Stomach (tissue), 4 donors: ENCODE measurements around the gene SUV39H1.
"Not testable (repeated sequence)": the region's sequence is repeated elsewhere in the genome, so short reads cannot be mapped to it uniquely, and the experiment has no call there.

ENCODE experiments used
- CTCF ChIP-seq, 7 experiments: fragments of 450-650 bp in 4 of 7; fragments of 200-600 bp in 3 of 7; sonication (generic) in 3 of 7; IDR thresholded peaks; one replicate each; pipeline ENCODE4 v1.5.1; 2016 to 2019; ENCODE audit warnings: antibody characterized with exemption in 7 of 7, control low read depth in 2 of 7, mild to moderate bottlenecking in 1 of 7
- EP300 ChIP-seq: sonication (generic); formaldehyde crosslinking; IDR thresholded peaks from one replicate; pipeline ENCODE4 v1.6.1; 2017; ENCODE audit warnings: antibody characterized with exemption
- POLR2A ChIP-seq, 4 donors: fragments of 450-650 bp; IDR thresholded peaks; one replicate each; pipeline ENCODE4 v1.6.1; 2016; ENCODE audit warnings: antibody characterized with exemption in 4 of 4, control low read depth in 2 of 4, mild to moderate bottlenecking in 1 of 4, moderate library complexity in 1 of 4
- POLR2AphosphoS5 ChIP-seq, 3 donors: sonication (generic); formaldehyde crosslinking; IDR thresholded peaks; one replicate each; pipeline ENCODE4 v1.6.1; 2016; ENCODE audit warnings: antibody characterized with exemption in 3 of 3

GRCh38 chrX:48659686-48660085 is 36.8 kb upstream of the SUV39H1 start:
- TF ChIP-seq CTCF (IDR thresholded peaks at IDR 0.05); POLR2A (IDR thresholded peaks at IDR 0.05); POLR2AphosphoS5 (IDR thresholded peaks at IDR 0.05); EP300: not testable (repeated sequence)
